NCI-H748 treated with DMSO at 0.1 percent for 48 hours (cell line): ENCODE results near the gene PAPOLB.
"Not testable (repeated sequence)": the region's sequence is repeated elsewhere in the genome, so short reads cannot be mapped to it uniquely, and the experiment has no call there.

ENCODE experiments used
- DNase-seq: peaks from one replicate; lab custom pipeline; 2025; lab: John Stamatoyannopoulos, UW

Gene PAPOLB

DNA sequence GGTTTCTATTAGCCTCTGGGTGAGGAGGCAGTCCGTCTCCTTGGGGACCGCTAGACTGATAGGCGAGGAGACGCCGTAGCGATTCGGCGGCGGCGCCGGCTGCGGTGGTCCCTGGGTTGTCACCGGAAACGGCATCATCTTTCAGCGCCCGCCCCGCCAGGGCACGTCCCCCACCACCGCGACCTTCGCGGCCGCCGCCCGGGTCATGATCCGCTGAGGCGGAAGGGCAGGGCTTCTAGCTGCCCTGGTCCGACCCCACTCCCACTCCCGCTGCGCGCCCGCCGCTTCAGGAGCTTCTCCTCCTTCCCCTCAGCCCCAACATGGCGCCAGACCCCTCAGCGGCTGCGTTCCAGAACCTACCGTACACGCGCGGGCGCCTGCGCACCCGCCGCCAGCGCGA is at the start of gene PAPOLB:
PAPOLB (minus strand) TSS at position 358 of the 400 bp plus-strand sequence; CDS start at position 138, 220 bp downstream.
- no peak for DNase-seq

DNA sequence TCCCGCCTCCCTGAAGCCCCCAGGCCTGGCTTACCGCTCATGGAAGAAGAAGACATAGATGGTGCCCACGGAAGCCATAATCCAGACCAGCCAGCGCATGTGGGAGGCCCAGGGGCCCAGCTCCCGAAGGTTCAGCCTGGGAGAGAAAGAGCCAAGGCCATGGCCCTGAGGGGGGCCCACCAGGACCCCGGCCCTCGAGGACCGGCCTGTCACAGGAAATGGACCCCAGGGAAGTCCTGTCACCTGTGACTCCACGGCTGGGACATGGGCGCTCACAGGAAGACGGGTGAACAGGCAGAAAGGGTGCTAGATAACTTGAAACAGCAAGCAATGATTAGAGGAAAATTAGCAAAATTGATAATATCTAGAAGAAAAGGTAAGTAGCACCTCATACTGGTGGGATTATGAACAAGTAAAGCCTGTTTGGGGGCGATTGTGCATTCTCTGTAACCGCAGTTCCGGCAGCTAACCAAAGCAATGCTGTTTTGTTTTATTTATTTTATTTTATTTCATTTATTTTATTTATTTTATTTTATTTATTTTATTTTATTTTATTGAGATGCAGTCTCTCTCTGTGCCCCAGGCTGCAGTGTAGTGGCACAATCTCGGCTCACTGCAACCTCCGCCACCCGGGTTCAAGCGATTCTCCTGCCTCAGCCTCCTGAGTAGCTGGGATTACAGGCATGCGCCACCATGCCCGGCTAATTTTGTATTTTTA is 49.4 kb upstream of the PAPOLB start:
- no peak for DNase-seq

DNA sequence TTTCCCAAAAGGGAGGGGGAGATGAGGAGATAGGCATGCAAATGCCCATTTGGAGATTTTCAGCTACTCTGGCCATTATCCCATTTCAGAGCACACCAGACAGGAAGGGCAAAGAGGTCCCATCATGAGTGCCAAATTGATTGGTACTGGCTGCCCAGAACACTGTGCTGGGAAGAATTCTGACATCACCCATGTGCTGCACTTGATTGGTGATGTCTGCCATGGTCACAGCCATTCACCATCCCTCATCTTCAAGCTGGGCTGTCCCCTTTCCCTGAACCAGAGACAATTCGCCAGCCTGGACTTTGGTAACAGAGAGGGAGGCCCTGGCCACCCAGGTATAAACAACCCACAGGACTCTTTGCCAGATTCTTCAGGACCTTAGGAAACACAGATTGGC is 44.9 kb upstream of the PAPOLB start:
- no peak for DNase-seq

DNA sequence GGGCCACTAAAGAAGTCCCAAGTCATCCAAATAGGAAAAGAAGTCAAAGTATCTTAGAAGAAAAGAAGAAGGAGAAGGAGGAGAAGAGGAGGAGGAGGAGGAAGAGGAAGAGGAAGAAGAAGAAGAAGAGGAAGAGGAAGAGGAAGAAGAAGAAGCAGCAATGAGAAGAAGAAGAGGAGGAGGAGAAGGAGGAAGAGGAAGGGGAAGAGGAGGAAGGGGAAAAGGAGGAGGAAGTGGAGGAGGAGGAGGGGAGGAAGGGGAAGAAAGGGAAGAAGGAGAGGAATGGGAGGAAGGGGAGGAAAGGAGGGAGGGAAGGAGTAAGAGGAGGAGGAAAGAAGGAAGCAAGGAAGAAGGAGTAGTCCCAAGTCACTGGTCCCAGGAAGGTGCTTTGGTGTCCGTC is 43.3 kb upstream of the PAPOLB start:
- DNase-seq: no peak

DNA sequence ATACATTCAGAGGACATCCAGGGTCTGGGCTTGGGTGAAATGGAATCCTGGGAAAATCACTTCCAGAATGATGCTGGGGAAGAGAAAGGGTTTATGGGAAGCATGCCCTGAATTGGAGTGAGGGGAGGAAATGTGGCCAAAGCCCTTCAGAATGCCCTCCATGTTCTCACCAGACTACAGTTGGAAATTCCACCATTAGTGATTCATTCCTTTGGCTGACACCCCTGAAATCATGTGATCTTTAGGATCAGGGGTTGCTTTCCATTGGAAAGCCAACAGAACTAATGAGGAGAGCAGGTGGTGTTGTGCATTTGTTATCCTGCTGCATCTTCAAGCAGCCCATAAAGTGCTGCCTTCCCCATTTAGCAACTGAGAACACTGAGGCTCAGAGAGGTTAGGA is 42.5 kb upstream of the PAPOLB start:
- DNase-seq: no peak

DNA sequence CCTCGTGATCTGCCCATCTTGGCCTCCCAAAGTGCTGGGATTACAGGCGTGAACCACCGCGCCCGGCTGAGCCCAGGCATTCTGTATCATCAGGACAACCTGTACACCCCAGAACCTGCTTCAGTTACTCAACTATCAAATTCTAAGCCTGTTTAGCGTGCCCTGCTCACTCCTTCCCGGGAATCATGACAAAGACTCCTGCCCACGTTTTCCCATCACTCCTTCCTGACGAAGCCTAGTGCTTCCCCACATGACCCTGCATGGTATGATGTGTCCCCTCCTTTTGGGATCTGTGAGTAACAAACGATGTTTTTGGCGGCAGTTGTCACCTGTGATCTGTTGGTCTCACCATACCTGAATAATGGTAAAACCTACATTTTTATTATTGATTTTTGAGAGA is 33.9 kb upstream of the PAPOLB start:
- no peak for DNase-seq

DNA sequence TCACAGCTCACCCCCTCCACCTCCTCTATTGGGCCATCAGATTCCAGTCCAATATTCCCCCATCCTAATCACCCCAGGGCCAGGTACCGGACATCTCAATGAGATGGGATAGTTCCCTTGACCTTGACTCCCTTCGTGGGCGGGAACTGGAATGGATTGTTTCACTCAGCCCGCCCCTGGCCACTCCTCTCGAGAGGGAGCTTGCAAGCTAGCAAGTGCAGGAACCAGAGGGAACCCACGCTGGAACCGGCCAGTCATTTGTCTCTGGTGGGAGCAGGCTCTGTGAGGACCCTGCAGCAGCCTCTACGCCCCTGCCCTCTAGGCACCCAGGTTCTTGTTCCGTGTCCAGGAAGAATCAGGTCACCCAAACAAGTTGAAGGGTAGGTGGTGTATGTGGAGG is 32.7 kb upstream of the PAPOLB start:
- no peak for DNase-seq

DNA sequence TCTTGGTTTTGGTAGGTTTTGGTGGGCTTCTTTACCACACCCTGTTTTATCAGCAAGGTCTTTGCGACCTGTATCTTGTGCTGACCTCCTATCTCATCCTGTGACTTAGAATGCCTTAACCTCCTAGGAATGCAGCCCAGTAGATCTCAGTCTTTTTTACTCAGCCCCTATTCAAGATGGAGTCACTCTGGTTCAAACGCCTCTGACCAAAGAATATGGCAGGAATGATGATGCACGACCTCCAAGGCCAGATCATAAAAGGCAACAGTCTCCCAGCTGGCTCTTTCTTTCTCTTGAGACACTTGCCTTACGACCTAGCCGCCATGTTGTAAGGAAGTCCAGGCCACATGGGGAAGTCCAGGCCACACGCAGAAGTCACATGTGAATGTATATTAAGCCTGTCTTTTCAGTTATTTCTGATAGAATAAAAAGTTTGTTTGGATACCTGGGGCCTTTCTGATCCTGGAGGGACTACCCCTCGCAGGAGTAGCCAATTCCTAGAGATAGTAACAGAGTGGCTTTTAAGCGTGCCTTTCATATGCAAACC is 32.2 kb upstream of the PAPOLB start:
- no peak for DNase-seq

DNA sequence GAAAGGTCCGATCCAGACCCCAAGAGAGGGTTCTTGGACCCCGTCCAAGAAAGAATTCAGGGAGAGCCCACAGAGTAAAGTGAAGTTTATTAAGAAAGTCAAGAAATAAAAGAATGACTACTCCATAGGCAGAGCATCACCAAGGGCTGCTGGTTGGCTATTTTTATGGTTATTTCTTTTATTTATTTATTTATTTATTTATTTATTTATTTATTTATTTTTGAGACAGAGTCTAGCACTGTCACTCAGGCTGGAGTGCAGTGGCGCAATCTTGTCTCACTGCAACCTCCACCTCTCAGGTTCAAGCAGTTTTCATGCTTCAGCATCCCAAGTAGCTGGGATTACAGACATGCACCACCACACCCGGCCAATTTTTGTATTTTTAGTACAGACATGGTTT is 31.4 kb upstream of the PAPOLB start:
- not testable (repeated sequence) for DNase-seq

DNA sequence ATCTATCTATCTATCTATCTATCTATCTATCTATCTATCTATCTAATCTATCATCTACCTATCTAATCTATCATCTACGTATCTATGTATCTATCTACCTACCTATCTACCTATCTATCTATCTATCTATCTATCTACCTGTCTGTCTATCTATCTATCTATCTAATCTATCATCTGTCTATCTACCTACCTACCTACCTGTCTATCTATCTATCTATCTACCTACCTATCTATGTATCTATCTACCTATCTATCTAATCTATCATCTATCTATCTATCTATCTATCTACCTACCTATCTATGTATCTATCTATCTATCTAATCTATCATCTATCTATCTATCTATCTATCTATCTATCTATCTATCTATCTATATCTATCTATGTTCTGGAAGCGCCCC is 29.7 kb upstream of the PAPOLB start:
- not testable (repeated sequence) for DNase-seq

DNA sequence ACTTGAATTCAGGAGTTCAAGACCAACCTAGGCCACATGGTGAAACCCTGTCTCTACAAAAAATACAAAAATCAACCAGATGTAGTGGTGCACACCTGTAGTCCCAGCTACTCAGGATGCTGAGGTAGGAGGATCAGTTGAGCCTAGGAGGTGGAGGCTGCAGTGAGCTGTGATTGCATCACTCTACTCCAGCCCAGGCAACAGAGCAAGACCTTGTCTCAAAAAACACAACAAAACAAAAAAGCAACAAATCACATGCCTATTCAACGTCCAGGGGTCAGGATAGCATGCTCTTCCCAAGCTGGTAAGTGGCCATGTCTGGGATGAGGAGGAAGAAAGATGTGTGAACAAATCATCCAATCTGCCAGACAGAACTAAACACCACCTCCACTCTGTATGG is 27.9 kb upstream of the PAPOLB start:
- DNase-seq: no peak

DNA sequence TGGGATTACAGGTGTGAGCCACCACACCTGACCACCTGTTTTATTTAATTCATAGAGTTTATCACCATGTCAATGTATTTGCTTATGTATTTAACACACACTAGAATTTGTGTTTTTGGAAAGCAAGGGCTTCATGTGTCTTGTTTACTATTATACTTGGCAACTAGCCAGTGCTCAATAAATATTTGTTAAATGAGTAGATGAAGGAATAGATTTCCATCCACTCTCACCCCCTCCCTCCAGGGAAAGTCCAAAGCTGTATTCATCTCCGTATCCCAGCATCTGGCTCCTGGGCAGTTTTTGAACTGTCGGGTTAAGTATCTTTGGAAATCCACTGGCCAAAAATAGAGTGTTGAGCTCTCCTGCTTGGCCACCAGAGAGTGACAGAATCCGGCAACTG is 26.3 kb upstream of the PAPOLB start:
- peak; percentile 20 for DNase-seq

DNA sequence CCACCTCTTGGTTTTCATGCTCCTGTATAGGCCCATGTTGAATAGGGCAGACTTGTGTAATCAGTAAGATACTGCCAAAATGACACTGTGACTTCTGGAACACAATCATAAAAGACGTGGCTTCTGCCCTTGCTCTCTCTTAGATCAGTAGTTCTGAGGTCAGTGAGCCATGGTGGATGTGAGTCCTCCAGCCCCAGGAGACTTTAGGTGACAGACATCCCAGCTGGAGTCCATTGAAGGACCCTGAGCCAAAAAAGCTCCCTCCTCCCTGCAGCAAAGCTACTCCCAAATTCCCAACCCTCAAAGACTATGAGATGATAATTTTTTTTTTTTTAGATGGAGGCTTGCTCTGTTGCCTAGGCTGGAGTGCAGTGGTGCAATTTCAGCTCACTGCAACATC is 24.8 kb upstream of the PAPOLB start:
- no peak for DNase-seq

DNA sequence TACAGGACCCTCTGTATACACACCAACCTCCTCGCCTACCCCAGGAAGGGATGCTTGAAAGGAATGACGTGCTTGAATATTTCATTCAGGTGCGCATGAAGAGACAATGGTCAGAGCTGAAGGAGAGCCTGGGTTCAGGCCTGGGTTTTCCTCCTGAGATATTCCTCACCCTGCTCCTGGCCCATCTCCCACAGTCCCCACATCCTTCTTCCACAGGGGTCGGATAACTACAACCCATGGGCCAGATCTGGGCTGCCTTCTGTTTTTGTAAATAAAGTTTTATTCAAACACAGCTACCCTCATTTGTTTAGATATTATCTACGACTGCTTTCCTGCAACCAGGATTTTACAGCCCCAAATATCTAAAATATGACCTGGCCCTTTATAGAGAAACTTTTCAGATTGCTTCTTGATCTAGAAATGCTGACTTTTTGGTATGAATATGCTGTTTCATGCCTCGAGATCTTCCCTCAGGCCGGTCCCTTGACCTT is 23.5 kb upstream of the PAPOLB start:
- DNase-seq: no peak

DNA sequence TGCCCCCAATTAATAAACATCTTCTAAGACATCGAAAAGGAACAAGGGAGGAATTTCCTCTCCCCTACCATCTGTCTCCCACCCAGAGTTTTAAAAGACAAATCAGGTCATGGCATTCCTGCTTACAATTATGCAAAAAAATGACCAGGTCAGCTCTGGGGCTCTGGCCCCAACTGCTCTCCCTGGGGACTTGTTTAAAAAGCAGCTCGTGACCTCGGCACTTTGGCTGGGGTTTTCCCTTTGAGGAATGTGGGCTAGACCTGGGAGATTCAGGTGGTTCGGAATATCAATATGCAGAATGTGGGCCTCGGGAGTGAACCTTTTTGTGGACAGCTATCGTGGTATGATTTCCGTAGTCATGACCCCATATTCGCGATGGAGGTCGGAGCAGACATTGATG is 22.3 kb upstream of the PAPOLB start:
- DNase-seq: no peak

DNA sequence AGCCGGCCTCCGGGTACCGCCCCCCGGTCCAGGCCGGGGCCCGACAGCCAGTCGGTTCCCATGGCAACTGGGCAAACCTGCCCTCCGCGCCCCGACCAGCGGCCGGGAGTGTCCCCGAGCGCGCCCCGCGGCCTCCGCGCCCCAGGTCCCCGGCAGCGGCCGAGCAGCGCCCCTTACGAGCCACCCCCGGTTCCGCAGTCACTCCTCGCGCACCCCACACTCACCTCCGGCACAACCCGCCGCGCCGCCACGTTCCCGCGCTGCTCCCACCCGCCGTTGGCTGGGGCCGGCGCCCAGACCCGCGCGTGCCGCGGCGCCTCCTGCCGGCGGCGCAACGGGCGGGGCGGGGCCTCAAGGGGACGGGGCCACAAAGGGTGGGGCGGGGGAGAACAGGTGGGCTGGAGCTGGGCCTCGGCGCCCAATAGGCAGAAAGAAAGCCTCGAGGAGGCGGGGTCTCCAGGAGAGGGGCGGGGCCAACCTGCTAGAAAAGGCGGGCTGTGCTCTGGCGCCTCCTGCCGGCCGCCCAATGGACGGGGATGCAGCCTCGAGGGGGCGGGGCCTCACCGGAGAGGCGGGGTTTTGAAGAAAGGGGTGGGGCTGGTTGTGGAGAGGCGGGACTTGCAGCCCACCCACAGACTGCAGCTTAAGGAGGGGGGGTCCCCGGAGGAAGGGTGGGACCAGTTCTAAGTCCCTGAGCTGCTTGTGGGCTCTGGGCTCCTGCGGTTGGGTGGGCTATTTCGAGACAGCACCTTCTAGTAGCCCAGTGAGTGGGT is 21.7 kb upstream of the PAPOLB start, which contains the start of gene RADIL:
RADIL (minus strand) TSS at position 345 of the 773 bp plus-strand sequence. CDS start 5,577 bp downstream, outside the sequence.
- DNase-seq: peak; percentile 74

DNA sequence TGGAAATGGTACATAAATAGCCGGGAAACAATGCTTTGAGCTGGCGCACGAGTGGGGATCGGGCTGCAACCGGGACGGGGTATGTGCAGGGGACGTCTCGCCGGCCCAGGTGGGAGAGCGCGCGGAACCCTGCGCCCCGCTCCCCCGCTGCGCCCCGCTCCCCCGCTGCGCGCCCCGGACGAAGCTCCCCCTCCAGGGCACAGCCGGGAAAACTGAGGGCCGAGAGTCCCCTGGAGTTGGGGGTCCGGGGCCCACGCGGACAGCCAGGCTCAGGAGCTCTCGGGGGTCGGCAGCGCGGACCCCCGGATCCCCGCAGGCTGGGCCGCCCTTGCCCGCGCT is 21.2 kb upstream of the PAPOLB start:
- DNase-seq: no peak

DNA sequence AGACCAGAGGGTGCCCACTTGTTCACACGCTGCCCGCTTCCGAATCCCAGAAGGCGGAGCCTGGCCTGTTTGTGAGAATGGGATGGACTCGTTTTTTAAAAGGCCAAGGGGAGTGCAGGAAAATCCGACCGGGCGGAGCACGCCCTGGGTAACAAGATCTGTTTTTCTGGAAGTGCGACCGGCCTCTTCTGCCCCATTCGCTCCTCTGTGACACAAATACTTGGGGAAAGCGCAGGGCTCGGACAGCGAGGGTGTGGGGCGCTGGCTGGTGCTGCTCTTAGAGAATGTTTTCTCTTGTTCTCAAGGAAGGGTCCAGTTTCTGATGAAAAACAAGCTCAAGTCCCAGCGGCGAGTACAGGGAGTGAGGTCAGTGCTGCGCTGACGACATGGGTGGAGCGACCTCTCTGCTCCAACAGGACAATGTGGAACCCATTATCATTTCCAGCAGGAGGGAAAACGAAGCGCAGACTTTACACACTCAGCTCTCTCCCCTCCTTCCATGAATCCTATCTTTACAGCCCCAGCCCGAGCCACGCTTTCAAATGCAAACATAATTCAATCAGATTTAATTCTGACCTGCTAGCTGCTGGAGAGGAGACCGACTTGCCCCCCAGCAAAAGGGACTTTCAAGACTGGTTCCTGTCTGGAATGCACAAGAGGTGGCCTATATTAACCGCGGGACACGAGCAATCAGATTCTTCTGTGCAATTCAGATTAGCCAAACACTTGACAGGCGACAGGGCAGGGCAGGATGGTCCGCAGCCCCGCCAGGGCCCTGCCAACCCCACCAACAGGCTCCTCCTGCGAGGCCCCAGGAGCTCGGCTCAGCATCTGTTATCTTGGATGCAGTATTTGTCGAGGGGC is 20.6 kb upstream of the PAPOLB start:
- peak; percentile 55 for DNase-seq

DNA sequence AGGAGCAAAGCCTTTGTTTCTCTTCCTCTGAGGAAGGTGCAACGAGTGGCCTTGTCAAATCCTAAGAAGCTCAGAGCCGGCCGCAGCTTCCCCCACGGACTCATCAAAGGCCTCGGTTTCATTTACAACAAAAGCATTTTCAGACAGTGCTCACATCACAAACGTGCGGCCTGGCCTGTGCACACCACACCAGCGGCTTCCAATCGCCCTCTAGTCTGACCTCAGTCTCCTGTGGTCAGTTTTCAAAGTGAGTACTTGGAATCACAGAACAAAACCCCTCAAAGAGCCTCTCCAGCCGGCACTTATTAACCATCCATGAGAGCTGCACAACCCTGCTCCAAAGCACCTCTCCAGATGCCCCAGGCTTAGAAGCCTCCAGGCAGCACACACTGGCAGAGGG is 18.4 kb upstream of the PAPOLB start:
- no peak for DNase-seq

DNA sequence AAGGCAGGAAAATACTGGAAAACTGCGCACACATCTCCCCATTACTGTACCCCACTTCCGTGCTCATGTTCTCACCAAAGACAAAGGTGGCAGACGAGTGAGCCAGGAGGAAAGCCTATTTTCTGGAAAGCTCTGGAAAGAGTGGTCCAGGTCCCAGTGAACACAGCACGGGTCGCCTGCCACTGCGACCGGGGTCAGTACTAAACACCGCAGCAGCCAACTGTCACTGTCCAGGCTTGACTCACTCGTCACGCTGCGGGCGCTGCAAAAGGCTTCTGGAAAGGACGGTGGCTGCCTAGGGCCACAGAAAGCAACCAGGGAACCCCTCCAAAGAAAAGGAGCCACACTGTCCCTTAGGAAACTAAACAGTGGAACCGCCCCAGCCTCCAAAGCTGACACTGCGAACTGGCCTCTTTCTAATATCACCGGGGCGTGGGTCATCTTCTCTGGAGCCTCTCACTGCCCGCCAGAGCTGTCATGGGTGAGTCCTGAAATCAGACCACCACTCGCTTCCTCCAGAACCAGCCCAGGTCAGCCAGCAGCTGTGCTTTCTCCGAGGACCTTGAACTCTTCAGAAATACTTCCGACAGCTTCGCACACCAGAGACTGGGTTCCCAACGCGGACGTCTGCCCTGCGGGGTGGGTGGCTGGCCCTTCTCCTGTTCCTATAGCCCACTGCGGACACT is 17.7 kb upstream of the PAPOLB start:
- DNase-seq: no peak
